Measurements from ENCODE around the gene SPHKAP. TPM values are rescaled to one million over a fixed set of nuclear protein-coding genes. Genes with fewer than 3 reads are reported as not detected.

The SPHKAP gene
- total and polyA plus RNA-seq, 2 donors (not counting 3 experiments of a cell fraction or from before 2014, with no cell fraction given), result not detected

DNA sequence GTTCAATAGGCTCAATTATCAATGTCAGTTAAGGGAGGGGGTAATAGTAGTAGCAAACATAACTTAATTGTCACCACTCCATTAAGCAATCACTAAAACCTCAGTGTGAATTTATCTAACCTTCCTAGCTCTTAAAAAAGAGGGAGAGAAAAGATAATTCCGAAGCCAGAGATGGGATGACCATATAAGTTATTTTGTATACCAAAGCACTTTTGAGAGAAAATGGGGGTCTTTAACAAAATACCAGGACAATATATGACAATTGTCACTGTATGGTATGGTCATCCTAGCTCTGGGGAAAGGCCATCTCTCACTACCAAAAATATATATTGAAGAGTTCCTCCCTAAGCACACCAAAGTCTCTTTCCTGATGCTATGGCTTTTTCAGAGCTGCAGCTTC lies 55.1 kb downstream of the SPHKAP start:
- no peak overlapping the region for H3K9ac ChIP-seq (replicated peaks; ENCODE audit: extremely low read depth, insufficient read depth, low read length)
- dilution Hi-C loops (cut with MboI; ENCODE audit: extremely low pct_ligation_motif_present, low sequenced_read_pairs), result no loop called here
- no TSS peak for BruUV-seq (replicated peaks)
- no peaks in the 10 kb centered on the region for H3K36me3 ChIP-seq (ENCODE audit: control insufficient read depth in 2 of 2, extremely low read depth in 1 of 2, insufficient read depth in 2 of 2, low read length in 2 of 2)
- intact Hi-C loops (cut with micrococcal nuclease), result no loop called here
- no peak overlapping the region for H3K4me2 ChIP-seq (ENCODE audit: insufficient read depth, low read length)
- H2AFZ ChIP-seq (ENCODE audit: low read depth, low read length), result no peak overlapping the region
- H3K27me3 ChIP-seq (ENCODE audit: control insufficient read depth in 2 of 2, insufficient read depth in 2 of 2, low read length in 2 of 2), result no peaks in the 10 kb centered on the region
- no peaks in the 10 kb centered on the region for H3K9me3 ChIP-seq (replicated peaks; ENCODE audit: control insufficient read depth, insufficient read depth, low read length)
- DNase-seq (ENCODE audit: low read depth, low spot score) (no peak), FAIRE-seq (no peak)
- no peaks in the 10 kb centered on the region for H3K4me1 ChIP-seq (ENCODE audit: control insufficient read depth, extremely low read depth, insufficient read depth, low read length)
- no peak overlapping the region for H3K4me3 ChIP-seq (replicated peaks in 1 of 3; ENCODE audit: insufficient read depth in 1 of 3, low read depth in 1 of 3, low read length in 3 of 3)
- TF ChIP-seq POLR2AphosphoS5 (IDR thresholded peaks at IDR 0.05; ENCODE audit: insufficient read depth, low read depth, low read length), result no peak
- TF ChIP-seq JUN (IDR thresholded peaks at IDR 0.05; ENCODE audit: borderline replicate concordance, insufficient read depth, insufficient read length, low read depth), result no peak
- TF ChIP-seq, protein P1, sequence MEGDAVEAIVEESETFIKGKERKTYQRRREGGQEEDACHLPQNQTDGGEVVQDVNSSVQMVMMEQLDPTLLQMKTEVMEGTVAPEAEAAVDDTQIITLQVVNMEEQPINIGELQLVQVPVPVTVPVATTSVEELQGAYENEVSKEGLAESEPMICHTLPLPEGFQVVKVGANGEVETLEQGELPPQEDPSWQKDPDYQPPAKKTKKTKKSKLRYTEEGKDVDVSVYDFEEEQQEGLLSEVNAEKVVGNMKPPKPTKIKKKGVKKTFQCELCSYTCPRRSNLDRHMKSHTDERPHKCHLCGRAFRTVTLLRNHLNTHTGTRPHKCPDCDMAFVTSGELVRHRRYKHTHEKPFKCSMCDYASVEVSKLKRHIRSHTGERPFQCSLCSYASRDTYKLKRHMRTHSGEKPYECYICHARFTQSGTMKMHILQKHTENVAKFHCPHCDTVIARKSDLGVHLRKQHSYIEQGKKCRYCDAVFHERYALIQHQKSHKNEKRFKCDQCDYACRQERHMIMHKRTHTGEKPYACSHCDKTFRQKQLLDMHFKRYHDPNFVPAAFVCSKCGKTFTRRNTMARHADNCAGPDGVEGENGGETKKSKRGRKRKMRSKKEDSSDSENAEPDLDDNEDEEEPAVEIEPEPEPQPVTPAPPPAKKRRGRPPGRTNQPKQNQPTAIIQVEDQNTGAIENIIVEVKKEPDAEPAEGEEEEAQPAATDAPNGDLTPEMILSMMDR (IDR thresholded peaks at IDR 0.05; ENCODE audit: extremely low read depth in 1 of 2, insufficient read depth in 1 of 2, low read depth in 1 of 2, low read length in 2 of 2), result no peak
- TF ChIP-seq POLR2A (IDR thresholded peaks at IDR 0.05; ENCODE audit: low read depth, low read length), result no peak
- TF ChIP-seq FOS (IDR thresholded peaks at IDR 0.05; ENCODE audit: borderline replicate concordance, insufficient read depth, low read length), result no peak
- no peak for TF ChIP-seq GATA2 (IDR thresholded peaks at IDR 0.05; ENCODE audit: insufficient read depth, insufficient read length, low read depth, low read length)
- no peak for TF ChIP-seq MYC (IDR thresholded peaks at IDR 0.05; ENCODE audit: low read depth, low read length)
- no peak for TF ChIP-seq EZH2 (IDR thresholded peaks at IDR 0.05; ENCODE audit: borderline replicate concordance, low read depth, low read length, severe bottlenecking)
- TF ChIP-seq, protein P2, sequence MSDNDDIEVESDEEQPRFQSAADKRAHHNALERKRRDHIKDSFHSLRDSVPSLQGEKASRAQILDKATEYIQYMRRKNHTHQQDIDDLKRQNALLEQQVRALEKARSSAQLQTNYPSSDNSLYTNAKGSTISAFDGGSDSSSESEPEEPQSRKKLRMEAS (IDR thresholded peaks at IDR 0.05; ENCODE audit: insufficient read depth, insufficient read length), result no peak
- H4K20me1 ChIP-seq (replicated peaks; ENCODE audit: control insufficient read depth, extremely low read depth, insufficient read depth, low read length), result no peaks in the 10 kb centered on the region
- H3K79me2 ChIP-seq (ENCODE audit: control insufficient read depth, insufficient read depth, low read length), result no peaks in the 10 kb centered on the region
- ChIA-PET POLR2A (no interaction called here), CTCF (no interaction called here)
- H3K9me1 ChIP-seq (replicated peaks; ENCODE audit: control insufficient read depth, extremely low read depth, insufficient read depth, low read length), result no peaks in the 10 kb centered on the region
- no peak overlapping the region for H3K27ac ChIP-seq (ENCODE audit: insufficient read depth, low read depth, low read length)

Measured in endothelial cell of umbilical vein (primary cell).